GM23338 (cell line): ENCODE data around the gene FBXW7. TPM values are rescaled to one million over a fixed set of nuclear protein-coding genes. Genes with fewer than 3 reads are reported as not detected.

ENCODE experiments used
- ATAC-seq: fragments of 200-7000 bp; cut with Tn5 transposase; 3 replicates; pipeline ENCODE4 v1.9.1; 2020
- DNase-seq: peaks from one replicate; pipeline ENCODE4 v3.0.0-alpha.2; 2015; ENCODE audit warnings: low spot score
- H2AFZ ChIP-seq: fragments of 200-600 bp; sonication (generic); 2 replicates; pipeline ENCODE4 v1.8.0; 2016; ENCODE audit warnings: antibody characterized with exemption, mild to moderate bottlenecking, moderate library complexity
- H3F3A ChIP-seq: fragments of 200-600 bp; sonication (generic); replicated peaks from 2 replicates; pipeline ENCODE4 v1.8.0; 2017; ENCODE audit warnings: antibody characterized with exemption, mixed run types, low read depth
- H3K27ac ChIP-seq: fragments of 200-600 bp; sonication (generic); 2 replicates; pipeline ENCODE4 v1.6.1; 2016; ENCODE audit warnings: low read depth
- H3K27me3 ChIP-seq: fragments of 200-600 bp; sonication (generic); 2 replicates; pipeline ENCODE4 v1.8.0; 2016; ENCODE audit warnings: mild to moderate bottlenecking, mixed run types, moderate library complexity; ENCODE audit not compliant: insufficient read depth
- H3K36me3 ChIP-seq: fragments of 200-600 bp; sonication (generic); 2 replicates; pipeline ENCODE4 v1.8.0; 2016; ENCODE audit warnings: mild to moderate bottlenecking; ENCODE audit not compliant: insufficient read depth
- H3K4me1 ChIP-seq: fragments of 200-600 bp; sonication (generic); 2 replicates; pipeline ENCODE4 v1.8.0; 2016; ENCODE audit warnings: mild to moderate bottlenecking, moderate library complexity; ENCODE audit not compliant: insufficient read depth
- H3K4me2 ChIP-seq: fragments of 200-600 bp; sonication (generic); 2 replicates; pipeline ENCODE4 v1.7.1; 2017; ENCODE audit warnings: mixed run types
- H3K4me3 ChIP-seq: fragments of 200-600 bp; sonication (generic); 2 replicates; pipeline ENCODE4 v1.6.1; 2016; ENCODE audit warnings: mixed run types
- H3K79me2 ChIP-seq: fragments of 200-600 bp; sonication (generic); replicated peaks from 2 replicates; pipeline ENCODE4 v1.8.0; 2017; ENCODE audit warnings: mild to moderate bottlenecking; ENCODE audit not compliant: insufficient read depth
- H3K9me2 ChIP-seq: fragments of 200-600 bp; sonication (generic); 2 replicates; pipeline ENCODE4 v1.8.0; 2017; ENCODE audit not compliant: insufficient read depth
- H4K20me1 ChIP-seq: fragments of 200-600 bp; sonication (generic); replicated peaks from 2 replicates; pipeline ENCODE4 v1.8.0; 2017; ENCODE audit warnings: mild to moderate bottlenecking; ENCODE audit not compliant: insufficient read depth
- H3K27ac Mint-ChIP-seq: 2 replicates; pipeline ENCODE4 v1.8.0; 2020; ENCODE audit warnings: inconsistent platforms, mild to moderate bottlenecking, moderate library complexity, mixed read lengths
- H3K27me3 Mint-ChIP-seq: 3 replicates; pipeline ENCODE4 v1.8.0; 2022; ENCODE audit warnings: low read depth, mild to moderate bottlenecking, moderate library complexity, mixed read lengths, inconsistent platforms; ENCODE audit not compliant: insufficient read depth, poor library complexity
- H3K36me3 Mint-ChIP-seq: 3 replicates; pipeline ENCODE4 v1.8.0; 2021; ENCODE audit warnings: low read depth, mild to moderate bottlenecking, inconsistent platforms, moderate library complexity, mixed read lengths
- H3K4me1 Mint-ChIP-seq: 3 replicates; pipeline ENCODE4 v1.8.0; 2020; ENCODE audit warnings: mild to moderate bottlenecking, inconsistent platforms, mixed read lengths
- H3K4me3 Mint-ChIP-seq: 3 replicates; pipeline ENCODE4 v1.8.0; 2021; ENCODE audit warnings: moderate library complexity, mild to moderate bottlenecking, inconsistent platforms, mixed read lengths
- H3K9me3 Mint-ChIP-seq: 3 replicates; pipeline ENCODE4 v1.8.0; 2020; ENCODE audit warnings: moderate library complexity, mild to moderate bottlenecking, inconsistent platforms, mixed read lengths
- CREB1 ChIP-seq: fragments of 250-450 bp; sonication (Bioruptor Pico); IDR thresholded peaks from 2 replicates; pipeline ENCODE4 v1.5.0; 2020; ENCODE audit warnings: low read depth, mild to moderate bottlenecking, moderate library complexity
- EZH2 ChIP-seq: fragments of 200-600 bp; sonication (generic); IDR thresholded peaks from one replicate; pipeline ENCODE4 v1.8.0; 2017; ENCODE audit warnings: antibody characterized with exemption, mild to moderate bottlenecking, low read depth; ENCODE audit not compliant: unreplicated experiment
- EZH2phosphoT487 ChIP-seq: fragments of 200-600 bp; sonication (generic); IDR thresholded peaks from one replicate; pipeline ENCODE4 v1.8.1; 2018; ENCODE audit warnings: antibody characterized with exemption; ENCODE audit not compliant: unreplicated experiment
- JUNB ChIP-seq: IDR thresholded peaks from one replicate; pipeline ENCODE4 v1.6.1; 2016; ENCODE audit warnings: antibody characterized with exemption; ENCODE audit not compliant: unreplicated experiment
- NANOG ChIP-seq: IDR thresholded peaks from 2 replicates; pipeline ENCODE4 v1.6.1; 2016; ENCODE audit warnings: antibody characterized with exemption, borderline replicate concordance
- POLR2AphosphoS5 ChIP-seq: IDR thresholded peaks from 2 replicates; pipeline ENCODE4 v1.6.1; 2016; ENCODE audit warnings: antibody characterized with exemption, low read depth
- STAT1 ChIP-seq: IDR thresholded peaks from one replicate; pipeline ENCODE4 v1.6.1; 2016; ENCODE audit warnings: antibody characterized with exemption; ENCODE audit not compliant: unreplicated experiment
- ZNF114 ChIP-seq: fragments of 250-450 bp; sonication (Bioruptor Pico); IDR thresholded peaks from 2 replicates; pipeline ENCODE4 v1.5.0; 2020; ENCODE audit warnings: mild to moderate bottlenecking, moderate library complexity
- ZNF331 ChIP-seq: fragments of 250-450 bp; sonication (Bioruptor Pico); IDR thresholded peaks from 2 replicates; pipeline ENCODE4 v1.5.0; 2020; ENCODE audit warnings: low read depth, mild to moderate bottlenecking, moderate library complexity
- polyA plus RNA-seq: library from polyadenylated mRNA; unstranded; fragments of >200 nt; fragmentation: Nextera tagmentation; extraction: Ambion mirVana; gene quantifications from 2 replicates; pipeline ENCODE4 v1.2.1, GENCODE V29; 2016
- total RNA-seq: library from RNA; depleted of rRNA; stranded (reverse); fragments of >200 nt; shearing (Covaris generic); gene quantifications from 2 replicates; pipeline ENCODE4 v1.2.3, GENCODE V29; 2014
- TF ChIP-seq, protein P1 (sequence below): IDR thresholded peaks from 2 replicates; pipeline ENCODE4 v1.6.1; 2016; ENCODE audit warnings: antibody characterized with exemption
- TF ChIP-seq, protein P2 (sequence below), 2 experiments: fragments of 200-600 bp in 1 of 2; sonication (generic) in 1 of 2; conservative IDR thresholded peaks; 2 replicates each; pipeline versions ENCODE4 v1.5.1 to v1.6.1; 2016 to 2017; ENCODE audit warnings: antibody characterized with exemption in 2 of 2, low read depth in 2 of 2, mild to moderate bottlenecking in 2 of 2, moderate library complexity in 1 of 2
- TF ChIP-seq, protein P3 (sequence below): fragments of 250-450 bp; sonication (Bioruptor Pico); IDR thresholded peaks from 2 replicates; pipeline ENCODE4 v1.5.0; 2020; ENCODE audit warnings: mild to moderate bottlenecking, moderate library complexity
- TF ChIP-seq, protein P4 (sequence below): IDR thresholded peaks from one replicate; pipeline ENCODE4 v1.6.1; 2018; ENCODE audit warnings: antibody characterized with exemption; ENCODE audit not compliant: unreplicated experiment

Gene FBXW7
- total and polyA plus RNA-seq, 2 experiments from 2014 or later, result 25.8 to 34.7 TPM

DNA sequence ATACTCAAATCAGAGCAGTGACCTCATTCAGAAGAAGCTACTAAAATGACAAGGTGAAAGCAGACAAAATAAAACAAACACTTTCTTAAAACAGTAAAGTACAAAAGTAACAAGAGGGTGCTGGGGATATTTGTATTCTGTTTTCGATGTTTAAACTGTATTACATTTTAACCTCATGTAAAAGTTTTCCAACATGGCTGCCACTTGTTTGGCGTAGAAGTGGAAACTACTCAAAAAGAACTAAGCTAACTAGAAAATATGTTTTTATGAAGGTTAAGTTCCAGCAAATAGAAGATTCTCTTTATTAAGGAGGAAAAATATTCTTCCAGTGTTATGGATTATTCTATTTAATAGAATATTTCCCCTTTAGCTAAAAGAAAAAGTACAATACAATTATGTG, 155.0 kb downstream of the FBXW7 start:
- Histone ChIP-seq H3K27me3 (no peaks in the 10 kb centered on the region), H3F3A (no peaks in the 10 kb centered on the region), H2AFZ (no peak overlapping the region), H4K20me1 (no peaks in the 10 kb centered on the region), H3K27ac (no peak overlapping the region), H3K9me2 (no peaks in the 10 kb centered on the region), H3K79me2 (peaks cover 13% of the 10 kb centered on the region; the same call in 1 of the 2 replicates), H3K4me3 (no peak overlapping the region), H3K36me3 (no peaks in the 10 kb centered on the region), H3K4me1 (peaks cover 16% of the 10 kb centered on the region; the same call in 1 of the 2 replicates), H3K4me2 (no peak overlapping the region)
- Mint-ChIP-seq H3K9me3 (no peaks in the 10 kb centered on the region), H3K27me3 (no peaks in the 10 kb centered on the region), H3K4me3 (no peak overlapping the region), H3K4me1 (peaks cover 14% of the 10 kb centered on the region; the same call in 2 of the 3 replicates), H3K27ac (no peak overlapping the region), H3K36me3 (no peaks in the 10 kb centered on the region)
- DNase-seq (no peak), ATAC-seq (no peak)
- TF ChIP-seq, protein P1, sequence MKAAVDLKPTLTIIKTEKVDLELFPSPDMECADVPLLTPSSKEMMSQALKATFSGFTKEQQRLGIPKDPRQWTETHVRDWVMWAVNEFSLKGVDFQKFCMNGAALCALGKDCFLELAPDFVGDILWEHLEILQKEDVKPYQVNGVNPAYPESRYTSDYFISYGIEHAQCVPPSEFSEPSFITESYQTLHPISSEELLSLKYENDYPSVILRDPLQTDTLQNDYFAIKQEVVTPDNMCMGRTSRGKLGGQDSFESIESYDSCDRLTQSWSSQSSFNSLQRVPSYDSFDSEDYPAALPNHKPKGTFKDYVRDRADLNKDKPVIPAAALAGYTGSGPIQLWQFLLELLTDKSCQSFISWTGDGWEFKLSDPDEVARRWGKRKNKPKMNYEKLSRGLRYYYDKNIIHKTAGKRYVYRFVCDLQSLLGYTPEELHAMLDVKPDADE, result no peak
- TF ChIP-seq CREB1 (CRISPR knock-in tag) (no peak), EZH2 (no peak), NANOG (no peak), EZH2phosphoT487 (no peak), POLR2AphosphoS5 (no peak), STAT1 (no peak), ZNF114 (CRISPR knock-in tag) (no peak), ZNF331 (CRISPR knock-in tag) (no peak), JUNB (no peak)
- TF ChIP-seq, protein P2, sequence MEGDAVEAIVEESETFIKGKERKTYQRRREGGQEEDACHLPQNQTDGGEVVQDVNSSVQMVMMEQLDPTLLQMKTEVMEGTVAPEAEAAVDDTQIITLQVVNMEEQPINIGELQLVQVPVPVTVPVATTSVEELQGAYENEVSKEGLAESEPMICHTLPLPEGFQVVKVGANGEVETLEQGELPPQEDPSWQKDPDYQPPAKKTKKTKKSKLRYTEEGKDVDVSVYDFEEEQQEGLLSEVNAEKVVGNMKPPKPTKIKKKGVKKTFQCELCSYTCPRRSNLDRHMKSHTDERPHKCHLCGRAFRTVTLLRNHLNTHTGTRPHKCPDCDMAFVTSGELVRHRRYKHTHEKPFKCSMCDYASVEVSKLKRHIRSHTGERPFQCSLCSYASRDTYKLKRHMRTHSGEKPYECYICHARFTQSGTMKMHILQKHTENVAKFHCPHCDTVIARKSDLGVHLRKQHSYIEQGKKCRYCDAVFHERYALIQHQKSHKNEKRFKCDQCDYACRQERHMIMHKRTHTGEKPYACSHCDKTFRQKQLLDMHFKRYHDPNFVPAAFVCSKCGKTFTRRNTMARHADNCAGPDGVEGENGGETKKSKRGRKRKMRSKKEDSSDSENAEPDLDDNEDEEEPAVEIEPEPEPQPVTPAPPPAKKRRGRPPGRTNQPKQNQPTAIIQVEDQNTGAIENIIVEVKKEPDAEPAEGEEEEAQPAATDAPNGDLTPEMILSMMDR (conservative IDR thresholded peaks at IDR 0.05; ENCODE audit: low read depth in 2 of 2), result no peak
- TF ChIP-seq, protein P3, sequence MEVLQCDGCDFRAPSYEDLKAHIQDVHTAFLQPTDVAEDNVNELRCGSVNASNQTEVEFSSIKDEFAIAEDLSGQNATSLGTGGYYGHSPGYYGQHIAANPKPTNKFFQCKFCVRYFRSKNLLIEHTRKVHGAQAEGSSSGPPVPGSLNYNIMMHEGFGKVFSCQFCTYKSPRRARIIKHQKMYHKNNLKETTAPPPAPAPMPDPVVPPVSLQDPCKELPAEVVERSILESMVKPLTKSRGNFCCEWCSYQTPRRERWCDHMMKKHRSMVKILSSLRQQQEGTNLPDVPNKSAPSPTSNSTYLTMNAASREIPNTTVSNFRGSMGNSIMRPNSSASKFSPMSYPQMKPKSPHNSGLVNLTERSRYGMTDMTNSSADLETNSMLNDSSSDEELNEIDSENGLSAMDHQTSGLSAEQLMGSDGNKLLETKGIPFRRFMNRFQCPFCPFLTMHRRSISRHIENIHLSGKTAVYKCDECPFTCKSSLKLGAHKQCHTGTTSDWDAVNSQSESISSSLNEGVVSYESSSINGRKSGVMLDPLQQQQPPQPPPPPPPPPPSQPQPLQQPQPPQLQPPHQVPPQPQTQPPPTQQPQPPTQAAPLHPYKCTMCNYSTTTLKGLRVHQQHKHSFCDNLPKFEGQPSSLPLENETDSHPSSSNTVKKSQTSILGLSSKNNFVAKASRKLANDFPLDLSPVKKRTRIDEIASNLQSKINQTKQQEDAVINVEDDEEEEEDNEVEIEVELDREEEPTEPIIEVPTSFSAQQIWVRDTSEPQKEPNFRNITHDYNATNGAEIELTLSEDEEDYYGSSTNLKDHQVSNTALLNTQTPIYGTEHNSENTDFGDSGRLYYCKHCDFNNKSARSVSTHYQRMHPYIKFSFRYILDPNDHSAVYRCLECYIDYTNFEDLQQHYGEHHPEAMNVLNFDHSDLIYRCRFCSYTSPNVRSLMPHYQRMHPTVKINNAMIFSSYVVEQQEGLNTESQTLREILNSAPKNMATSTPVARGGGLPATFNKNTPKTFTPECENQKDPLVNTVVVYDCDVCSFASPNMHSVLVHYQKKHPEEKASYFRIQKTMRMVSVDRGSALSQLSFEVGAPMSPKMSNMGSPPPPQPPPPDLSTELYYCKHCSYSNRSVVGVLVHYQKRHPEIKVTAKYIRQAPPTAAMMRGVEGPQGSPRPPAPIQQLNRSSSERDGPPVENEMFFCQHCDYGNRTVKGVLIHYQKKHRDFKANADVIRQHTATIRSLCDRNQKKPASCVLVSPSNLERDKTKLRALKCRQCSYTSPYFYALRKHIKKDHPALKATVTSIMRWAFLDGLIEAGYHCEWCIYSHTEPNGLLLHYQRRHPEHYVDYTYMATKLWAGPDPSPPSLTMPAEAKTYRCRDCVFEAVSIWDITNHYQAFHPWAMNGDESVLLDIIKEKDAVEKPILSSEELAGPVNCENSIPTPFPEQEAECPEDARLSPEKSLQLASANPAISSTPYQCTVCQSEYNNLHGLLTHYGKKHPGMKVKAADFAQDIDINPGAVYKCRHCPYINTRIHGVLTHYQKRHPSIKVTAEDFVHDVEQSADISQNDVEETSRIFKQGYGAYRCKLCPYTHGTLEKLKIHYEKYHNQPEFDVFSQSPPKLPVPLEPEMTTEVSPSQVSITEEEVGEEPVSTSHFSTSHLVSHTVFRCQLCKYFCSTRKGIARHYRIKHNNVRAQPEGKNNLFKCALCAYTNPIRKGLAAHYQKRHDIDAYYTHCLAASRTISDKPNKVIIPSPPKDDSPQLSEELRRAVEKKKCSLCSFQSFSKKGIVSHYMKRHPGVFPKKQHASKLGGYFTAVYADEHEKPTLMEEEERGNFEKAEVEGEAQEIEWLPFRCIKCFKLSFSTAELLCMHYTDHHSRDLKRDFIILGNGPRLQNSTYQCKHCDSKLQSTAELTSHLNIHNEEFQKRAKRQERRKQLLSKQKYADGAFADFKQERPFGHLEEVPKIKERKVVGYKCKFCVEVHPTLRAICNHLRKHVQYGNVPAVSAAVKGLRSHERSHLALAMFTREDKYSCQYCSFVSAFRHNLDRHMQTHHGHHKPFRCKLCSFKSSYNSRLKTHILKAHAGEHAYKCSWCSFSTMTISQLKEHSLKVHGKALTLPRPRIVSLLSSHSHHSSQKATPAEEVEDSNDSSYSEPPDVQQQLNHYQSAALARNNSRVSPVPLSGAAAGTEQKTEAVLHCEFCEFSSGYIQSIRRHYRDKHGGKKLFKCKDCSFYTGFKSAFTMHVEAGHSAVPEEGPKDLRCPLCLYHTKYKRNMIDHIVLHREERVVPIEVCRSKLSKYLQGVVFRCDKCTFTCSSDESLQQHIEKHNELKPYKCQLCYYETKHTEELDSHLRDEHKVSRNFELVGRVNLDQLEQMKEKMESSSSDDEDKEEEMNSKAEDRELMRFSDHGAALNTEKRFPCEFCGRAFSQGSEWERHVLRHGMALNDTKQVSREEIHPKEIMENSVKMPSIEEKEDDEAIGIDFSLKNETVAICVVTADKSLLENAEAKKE (CRISPR knock-in tag), result no peak
- TF ChIP-seq, protein P4, sequence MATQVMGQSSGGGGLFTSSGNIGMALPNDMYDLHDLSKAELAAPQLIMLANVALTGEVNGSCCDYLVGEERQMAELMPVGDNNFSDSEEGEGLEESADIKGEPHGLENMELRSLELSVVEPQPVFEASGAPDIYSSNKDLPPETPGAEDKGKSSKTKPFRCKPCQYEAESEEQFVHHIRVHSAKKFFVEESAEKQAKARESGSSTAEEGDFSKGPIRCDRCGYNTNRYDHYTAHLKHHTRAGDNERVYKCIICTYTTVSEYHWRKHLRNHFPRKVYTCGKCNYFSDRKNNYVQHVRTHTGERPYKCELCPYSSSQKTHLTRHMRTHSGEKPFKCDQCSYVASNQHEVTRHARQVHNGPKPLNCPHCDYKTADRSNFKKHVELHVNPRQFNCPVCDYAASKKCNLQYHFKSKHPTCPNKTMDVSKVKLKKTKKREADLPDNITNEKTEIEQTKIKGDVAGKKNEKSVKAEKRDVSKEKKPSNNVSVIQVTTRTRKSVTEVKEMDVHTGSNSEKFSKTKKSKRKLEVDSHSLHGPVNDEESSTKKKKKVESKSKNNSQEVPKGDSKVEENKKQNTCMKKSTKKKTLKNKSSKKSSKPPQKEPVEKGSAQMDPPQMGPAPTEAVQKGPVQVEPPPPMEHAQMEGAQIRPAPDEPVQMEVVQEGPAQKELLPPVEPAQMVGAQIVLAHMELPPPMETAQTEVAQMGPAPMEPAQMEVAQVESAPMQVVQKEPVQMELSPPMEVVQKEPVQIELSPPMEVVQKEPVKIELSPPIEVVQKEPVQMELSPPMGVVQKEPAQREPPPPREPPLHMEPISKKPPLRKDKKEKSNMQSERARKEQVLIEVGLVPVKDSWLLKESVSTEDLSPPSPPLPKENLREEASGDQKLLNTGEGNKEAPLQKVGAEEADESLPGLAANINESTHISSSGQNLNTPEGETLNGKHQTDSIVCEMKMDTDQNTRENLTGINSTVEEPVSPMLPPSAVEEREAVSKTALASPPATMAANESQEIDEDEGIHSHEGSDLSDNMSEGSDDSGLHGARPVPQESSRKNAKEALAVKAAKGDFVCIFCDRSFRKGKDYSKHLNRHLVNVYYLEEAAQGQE, result no peak
